Astrocyte (in vitro differentiated cells and primary cell): ENCODE measurements around the gene CEACAM5. TPM values are rescaled to one million over a fixed set of nuclear protein-coding genes. Genes with fewer than 3 reads are reported as not detected.

Source experiments
- DNase-seq: peaks from one replicate; pipeline ENCODE4 v3.0.0-alpha.2; 2010; ENCODE audit warnings: low read depth
- FAIRE-seq: peaks from 2 replicates; lab custom pipeline; 2011; peaks lifted over from hg19 to GRCh38; lab: Jason Lieb, UNC
- H2AFZ ChIP-seq: 2 replicates; pipeline ENCODE4 v1.6.0; 2012; ENCODE audit warnings: low read depth, low read length, inconsistent platforms
- H3K27ac ChIP-seq: 2 replicates; pipeline ENCODE4 v1.5.1; 2011; ENCODE audit warnings: low read depth, low read length, inconsistent platforms
- H3K27me3 ChIP-seq: 2 replicates; pipeline ENCODE4 v1.6.0; 2011; ENCODE audit warnings: low read length, inconsistent platforms; ENCODE audit not compliant: insufficient read depth
- H3K36me3 ChIP-seq: 2 replicates; pipeline ENCODE4 v1.5.1; 2011; ENCODE audit warnings: low read length, inconsistent platforms; ENCODE audit not compliant: insufficient read depth
- H3K4me1 ChIP-seq: 2 replicates; pipeline ENCODE4 v1.5.1; 2011; ENCODE audit warnings: low read length, inconsistent platforms; ENCODE audit not compliant: insufficient read depth
- H3K4me2 ChIP-seq: 2 replicates; pipeline ENCODE4 v1.6.0; 2012; ENCODE audit warnings: low read length, inconsistent platforms
- H3K4me3 ChIP-seq: 2 replicates; pipeline ENCODE4 v1.5.1; 2011; ENCODE audit warnings: low read depth, mild to moderate bottlenecking, low read length, inconsistent platforms; ENCODE audit not compliant: insufficient read depth
- H3K79me2 ChIP-seq: 2 replicates; pipeline ENCODE4 v1.6.0; 2012; ENCODE audit warnings: mild to moderate bottlenecking, low read length, inconsistent platforms; ENCODE audit not compliant: insufficient read depth
- H3K9ac ChIP-seq: 2 replicates; pipeline ENCODE4 v1.6.0; 2012; ENCODE audit warnings: mild to moderate bottlenecking, low read length, inconsistent platforms
- H3K9me3 ChIP-seq: 2 replicates; pipeline ENCODE4 v1.5.1; 2012; ENCODE audit warnings: low read depth, mild to moderate bottlenecking, low read length, inconsistent platforms; ENCODE audit not compliant: insufficient read depth
- H4K20me1 ChIP-seq: 2 replicates; pipeline ENCODE4 v1.6.0; 2012; ENCODE audit warnings: low read length, inconsistent platforms; ENCODE audit not compliant: insufficient read depth
- H3K27ac Mint-ChIP-seq: one replicate; pipeline ENCODE4 v1.8.0; 2021; ENCODE audit warnings: mild to moderate bottlenecking, mixed read lengths; ENCODE audit not compliant: unreplicated experiment
- H3K27me3 Mint-ChIP-seq: one replicate; pipeline ENCODE4 v1.8.0; 2021; ENCODE audit warnings: low read depth, mixed read lengths; ENCODE audit not compliant: unreplicated experiment
- H3K36me3 Mint-ChIP-seq: one replicate; pipeline ENCODE4 v1.8.0; 2021; ENCODE audit warnings: low read depth, mixed read lengths; ENCODE audit not compliant: unreplicated experiment
- H3K4me1 Mint-ChIP-seq: one replicate; pipeline ENCODE4 v1.8.0; 2021; ENCODE audit warnings: low read depth, mixed read lengths; ENCODE audit not compliant: unreplicated experiment
- H3K4me3 Mint-ChIP-seq: one replicate; pipeline ENCODE4 v1.8.0; 2021; ENCODE audit warnings: mild to moderate bottlenecking, moderate library complexity, mixed read lengths; ENCODE audit not compliant: unreplicated experiment
- H3K9me3 Mint-ChIP-seq: one replicate; pipeline ENCODE4 v1.8.0; 2021; ENCODE audit warnings: mild to moderate bottlenecking, mixed read lengths; ENCODE audit not compliant: unreplicated experiment
- CTCF ChIP-seq: IDR thresholded peaks from 2 replicates; pipeline ENCODE4 v1.5.1; 2011; ENCODE audit warnings: low read depth, mild to moderate bottlenecking, inconsistent platforms, low read length, moderate library complexity; ENCODE audit not compliant: insufficient read depth
- EZH2 ChIP-seq: IDR thresholded peaks from 2 replicates; pipeline ENCODE4 v1.6.1; 2012; ENCODE audit warnings: mild to moderate bottlenecking, low read length, inconsistent platforms; ENCODE audit not compliant: insufficient read depth
- total RNA-seq: library from RNA; stranded (reverse); gene quantifications from 2 replicates; pipeline ENCODE4 v1.2.1, GENCODE V29; 2021

The CEACAM5 gene
- total RNA-seq, 1 donor from 2014 or later, result not detected

GRCh38 chr19:41726493-41726892, 18.1 kb downstream of the CEACAM5 start:
- Histone ChIP-seq H3K9ac (no peak overlapping the region), H3K27me3 (no peaks in the 10 kb centered on the region), H3K36me3 (no peaks in the 10 kb centered on the region), H3K9me3 (no peaks in the 10 kb centered on the region), H3K79me2 (no peaks in the 10 kb centered on the region), H2AFZ (no peak overlapping the region), H3K4me2 (no peak overlapping the region), H3K4me3 (no peak overlapping the region), H3K27ac (no peak overlapping the region), H3K4me1 (no peaks in the 10 kb centered on the region), H4K20me1 (no peaks in the 10 kb centered on the region)
- Mint-ChIP-seq H3K36me3 (no peaks in the 10 kb centered on the region), H3K4me1 (no peaks in the 10 kb centered on the region), H3K27ac (no peak overlapping the region), H3K4me3 (no peak overlapping the region), H3K9me3 (no peaks in the 10 kb centered on the region), H3K27me3 (peaks cover 31% of the 10 kb centered on the region)
- DNase-seq, result no peak
- TF ChIP-seq EZH2, result no peak
- no peak for TF ChIP-seq CTCF
- FAIRE-seq, result no peak

GRCh38 chr19:41734156-41734555, 25.7 kb downstream of the CEACAM5 start:
- Histone ChIP-seq H3K27me3 (no peaks in the 10 kb centered on the region), H3K9me3 (no peaks in the 10 kb centered on the region), H3K4me3 (no peak overlapping the region), H3K4me2 (no peak overlapping the region), H3K79me2 (no peaks in the 10 kb centered on the region), H3K9ac (no peak overlapping the region), H4K20me1 (no peaks in the 10 kb centered on the region), H3K36me3 (no peaks in the 10 kb centered on the region), H3K27ac (no peak overlapping the region), H3K4me1 (no peaks in the 10 kb centered on the region), H2AFZ (no peak overlapping the region)
- H3K4me1 Mint-ChIP-seq, result no peaks in the 10 kb centered on the region
- H3K9me3 Mint-ChIP-seq, result no peaks in the 10 kb centered on the region
- TF ChIP-seq CTCF (no peak), EZH2 (no peak)
- FAIRE-seq (no peak), DNase-seq (no peak)
- no peak overlapping the region for H3K4me3 Mint-ChIP-seq
- peaks cover 36% of the 10 kb centered on the region for H3K27me3 Mint-ChIP-seq
- H3K27ac Mint-ChIP-seq, result no peak overlapping the region
- no peaks in the 10 kb centered on the region for H3K36me3 Mint-ChIP-seq

- H3K36me3 Mint-ChIP-seq, result no peaks in the 10 kb centered on the region
- no peaks in the 10 kb centered on the region for H4K20me1 ChIP-seq
- no peak overlapping the region for H3K4me3 Mint-ChIP-seq
- no peak overlapping the region for H3K4me2 ChIP-seq
- H2AFZ ChIP-seq, result no peak overlapping the region
- H3K27me3 ChIP-seq, result no peaks in the 10 kb centered on the region
- H3K9ac ChIP-seq, result no peak overlapping the region
- no peak overlapping the region for H3K27ac ChIP-seq
- no peaks in the 10 kb centered on the region for H3K9me3 ChIP-seq
- H3K4me1 Mint-ChIP-seq, result no peaks in the 10 kb centered on the region
- no peaks in the 10 kb centered on the region for H3K79me2 ChIP-seq
- H3K4me1 ChIP-seq, result no peaks in the 10 kb centered on the region
- no peaks in the 10 kb centered on the region for H3K36me3 ChIP-seq
- TF ChIP-seq CTCF (no peak), EZH2 (no peak)
- peaks cover 36% of the 10 kb centered on the region for H3K27me3 Mint-ChIP-seq
- FAIRE-seq (no peak), DNase-seq (no peak)
- no peaks in the 10 kb centered on the region for H3K9me3 Mint-ChIP-seq
- no peak overlapping the region for H3K4me3 ChIP-seq
- no peak overlapping the region for H3K27ac Mint-ChIP-seq
Measured at GRCh38 chr19:41734585-41734984, 26.2 kb downstream of the CEACAM5 start.
